GM23338 (cell line): Measurements from ENCODE around the gene TMEM131L. TPM values are rescaled to one million over a fixed set of nuclear protein-coding genes. Genes with fewer than 3 reads are reported as not detected.

Experiments used
- ATAC-seq: fragments of 200-7000 bp; cut with Tn5 transposase; 3 replicates; pipeline ENCODE4 v1.9.1; 2020
- DNase-seq: peaks from one replicate; pipeline ENCODE4 v3.0.0-alpha.2; 2015; ENCODE audit warnings: low spot score
- H2AFZ ChIP-seq: fragments of 200-600 bp; sonication (generic); 2 replicates; pipeline ENCODE4 v1.8.0; 2016; ENCODE audit warnings: antibody characterized with exemption, mild to moderate bottlenecking, moderate library complexity
- H3F3A ChIP-seq: fragments of 200-600 bp; sonication (generic); replicated peaks from 2 replicates; pipeline ENCODE4 v1.8.0; 2017; ENCODE audit warnings: antibody characterized with exemption, mixed run types, low read depth
- H3K27ac ChIP-seq: fragments of 200-600 bp; sonication (generic); 2 replicates; pipeline ENCODE4 v1.6.1; 2016; ENCODE audit warnings: low read depth
- H3K27me3 ChIP-seq: fragments of 200-600 bp; sonication (generic); 2 replicates; pipeline ENCODE4 v1.8.0; 2016; ENCODE audit warnings: mild to moderate bottlenecking, mixed run types, moderate library complexity; ENCODE audit not compliant: insufficient read depth
- H3K36me3 ChIP-seq: fragments of 200-600 bp; sonication (generic); 2 replicates; pipeline ENCODE4 v1.8.0; 2016; ENCODE audit warnings: mild to moderate bottlenecking; ENCODE audit not compliant: insufficient read depth
- H3K4me1 ChIP-seq: fragments of 200-600 bp; sonication (generic); 2 replicates; pipeline ENCODE4 v1.8.0; 2016; ENCODE audit warnings: mild to moderate bottlenecking, moderate library complexity; ENCODE audit not compliant: insufficient read depth
- H3K4me2 ChIP-seq: fragments of 200-600 bp; sonication (generic); 2 replicates; pipeline ENCODE4 v1.7.1; 2017; ENCODE audit warnings: mixed run types
- H3K4me3 ChIP-seq: fragments of 200-600 bp; sonication (generic); 2 replicates; pipeline ENCODE4 v1.6.1; 2016; ENCODE audit warnings: mixed run types
- H3K79me2 ChIP-seq: fragments of 200-600 bp; sonication (generic); replicated peaks from 2 replicates; pipeline ENCODE4 v1.8.0; 2017; ENCODE audit warnings: mild to moderate bottlenecking; ENCODE audit not compliant: insufficient read depth
- H3K9me2 ChIP-seq: fragments of 200-600 bp; sonication (generic); 2 replicates; pipeline ENCODE4 v1.8.0; 2017; ENCODE audit not compliant: insufficient read depth
- H4K20me1 ChIP-seq: fragments of 200-600 bp; sonication (generic); replicated peaks from 2 replicates; pipeline ENCODE4 v1.8.0; 2017; ENCODE audit warnings: mild to moderate bottlenecking; ENCODE audit not compliant: insufficient read depth
- H3K27ac Mint-ChIP-seq: 2 replicates; pipeline ENCODE4 v1.8.0; 2020; ENCODE audit warnings: inconsistent platforms, mild to moderate bottlenecking, moderate library complexity, mixed read lengths
- H3K27me3 Mint-ChIP-seq: 3 replicates; pipeline ENCODE4 v1.8.0; 2022; ENCODE audit warnings: low read depth, mild to moderate bottlenecking, moderate library complexity, mixed read lengths, inconsistent platforms; ENCODE audit not compliant: insufficient read depth, poor library complexity
- H3K36me3 Mint-ChIP-seq: 3 replicates; pipeline ENCODE4 v1.8.0; 2021; ENCODE audit warnings: low read depth, mild to moderate bottlenecking, inconsistent platforms, moderate library complexity, mixed read lengths
- H3K4me1 Mint-ChIP-seq: 3 replicates; pipeline ENCODE4 v1.8.0; 2020; ENCODE audit warnings: mild to moderate bottlenecking, inconsistent platforms, mixed read lengths
- H3K4me3 Mint-ChIP-seq: 3 replicates; pipeline ENCODE4 v1.8.0; 2021; ENCODE audit warnings: moderate library complexity, mild to moderate bottlenecking, inconsistent platforms, mixed read lengths
- H3K9me3 Mint-ChIP-seq: 3 replicates; pipeline ENCODE4 v1.8.0; 2020; ENCODE audit warnings: moderate library complexity, mild to moderate bottlenecking, inconsistent platforms, mixed read lengths
- EZH2 ChIP-seq: fragments of 200-600 bp; sonication (generic); IDR thresholded peaks from one replicate; pipeline ENCODE4 v1.8.0; 2017; ENCODE audit warnings: antibody characterized with exemption, mild to moderate bottlenecking, low read depth; ENCODE audit not compliant: unreplicated experiment
- JUNB ChIP-seq: IDR thresholded peaks from one replicate; pipeline ENCODE4 v1.6.1; 2016; ENCODE audit warnings: antibody characterized with exemption; ENCODE audit not compliant: unreplicated experiment
- POLR2AphosphoS5 ChIP-seq: IDR thresholded peaks from 2 replicates; pipeline ENCODE4 v1.6.1; 2016; ENCODE audit warnings: antibody characterized with exemption, low read depth
- STAT1 ChIP-seq: IDR thresholded peaks from one replicate; pipeline ENCODE4 v1.6.1; 2016; ENCODE audit warnings: antibody characterized with exemption; ENCODE audit not compliant: unreplicated experiment
- ZNF331 ChIP-seq: fragments of 250-450 bp; sonication (Bioruptor Pico); IDR thresholded peaks from 2 replicates; pipeline ENCODE4 v1.5.0; 2020; ENCODE audit warnings: low read depth, mild to moderate bottlenecking, moderate library complexity
- ZNF462 ChIP-seq: fragments of 250-450 bp; sonication (Bioruptor Pico); IDR thresholded peaks from 2 replicates; pipeline ENCODE4 v1.5.0; 2020; ENCODE audit warnings: mild to moderate bottlenecking, moderate library complexity
- polyA plus RNA-seq: library from polyadenylated mRNA; unstranded; fragments of >200 nt; fragmentation: Nextera tagmentation; extraction: Ambion mirVana; gene quantifications from 2 replicates; pipeline ENCODE4 v1.2.1, GENCODE V29; 2016
- total RNA-seq: library from RNA; depleted of rRNA; stranded (reverse); fragments of >200 nt; shearing (Covaris generic); gene quantifications from 2 replicates; pipeline ENCODE4 v1.2.3, GENCODE V29; 2014

Gene TMEM131L
- total and polyA plus RNA-seq, 2 experiments from 2014 or later: 11.1 to 32.2 TPM

DNA sequence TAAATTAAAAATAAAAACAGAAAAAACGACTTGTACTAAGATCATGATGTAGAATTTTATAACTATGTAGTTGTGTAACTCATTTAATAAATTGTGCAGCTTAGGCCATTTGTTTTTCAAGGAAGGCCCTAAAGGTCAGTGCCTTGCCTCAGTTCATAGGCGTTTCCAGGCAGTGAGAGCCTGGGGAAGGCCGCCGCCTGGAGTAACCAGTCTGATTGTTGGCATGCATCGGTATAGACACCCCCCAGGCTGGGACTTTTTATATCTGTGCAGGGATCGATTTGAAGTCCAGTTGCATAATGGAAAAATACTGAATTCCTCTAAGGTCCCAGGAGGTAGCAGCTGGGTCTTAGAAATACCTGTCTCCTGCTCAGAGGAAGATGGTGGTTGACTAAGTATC, 77.2 kb downstream of the TMEM131L start:
- H3K27me3 ChIP-seq: no peaks in the 10 kb centered on the region
- no peaks in the 10 kb centered on the region; the same call in 1 of the 2 replicates for H4K20me1 ChIP-seq
- H3K4me1 ChIP-seq: peaks cover 15% of the 10 kb centered on the region
- no peak overlapping the region for H2AFZ ChIP-seq
- no peaks in the 10 kb centered on the region; the same call in none of the 2 replicates for H3K9me2 ChIP-seq
- H3K79me2 ChIP-seq: peaks cover 49% of the 10 kb centered on the region
- H3K36me3 ChIP-seq: no peaks in the 10 kb centered on the region
- DNase-seq (no peak), ATAC-seq (no peak)
- no peak for TF ChIP-seq POLR2AphosphoS5
- no peak for TF ChIP-seq EZH2
- TF ChIP-seq ZNF331: no peak
- no peak for TF ChIP-seq ZNF462 (CRISPR knock-in tag)
- no peak for TF ChIP-seq STAT1
- no peak for TF ChIP-seq JUNB
- H3K4me1 Mint-ChIP-seq: peaks cover 42% of the 10 kb centered on the region
- H3K4me2 ChIP-seq: no peak overlapping the region
- no peak overlapping the region for H3K27ac Mint-ChIP-seq
- H3K4me3 ChIP-seq: no peak overlapping the region
- H3K27ac ChIP-seq: no peak overlapping the region
- H3K9me3 Mint-ChIP-seq: no peaks in the 10 kb centered on the region; the same call in 2 of the 3 replicates
- H3K27me3 Mint-ChIP-seq: peaks cover 2% of the 10 kb centered on the region
- no peaks in the 10 kb centered on the region for H3K36me3 Mint-ChIP-seq
- no peak overlapping the region for H3K4me3 Mint-ChIP-seq
- H3F3A ChIP-seq: 0 out of 2 replicates have a peak, but pooled peaks cover 3% of the 10 kb centered on the region

GRCh38 chr4:153545822-153546221, 79.7 kb downstream of the TMEM131L start:
- DNase-seq: no peak
- H3K27ac ChIP-seq: no peak overlapping the region; the same call in 1 of the 2 replicates
- H3K9me2 ChIP-seq: no peaks in the 10 kb centered on the region; the same call in none of the 2 replicates
- Mint-ChIP-seq H3K4me3 (no peak overlapping the region), H3K9me3 (no peaks in the 10 kb centered on the region; the same call in 2 of the 3 replicates), H3K36me3 (no peaks in the 10 kb centered on the region), H3K4me1 (peaks cover 30% of the 10 kb centered on the region), H3K27ac (no peak overlapping the region), H3K27me3 (peaks cover 2% of the 10 kb centered on the region)
- H2AFZ ChIP-seq: no peak overlapping the region
- H3K4me1 ChIP-seq: peaks cover 12% of the 10 kb centered on the region
- peaks cover 38% of the 10 kb centered on the region for H3K79me2 ChIP-seq
- H3F3A ChIP-seq: 0 out of 2 replicates have a peak, but pooled peaks cover 3% of the 10 kb centered on the region
- ATAC-seq: no peak
- H3K4me2 ChIP-seq: no peak overlapping the region
- H4K20me1 ChIP-seq: no peaks in the 10 kb centered on the region; the same call in 1 of the 2 replicates
- no peak overlapping the region for H3K4me3 ChIP-seq
- H3K36me3 ChIP-seq: no peaks in the 10 kb centered on the region
- no peaks in the 10 kb centered on the region for H3K27me3 ChIP-seq
- TF ChIP-seq ZNF462 (CRISPR knock-in tag) (no peak), EZH2 (no peak)
